Measurements from ENCODE around the gene PSME2. TPM values are rescaled to one million over a fixed set of nuclear protein-coding genes. Genes with fewer than 3 reads are reported as not detected.

Gene PSME2
- total and polyA plus RNA-seq, 2 of the 13 experiments (the other 11 are each of a cell fraction or from before 2014, with no cell fraction given), result 332 to 716 TPM

DNA sequence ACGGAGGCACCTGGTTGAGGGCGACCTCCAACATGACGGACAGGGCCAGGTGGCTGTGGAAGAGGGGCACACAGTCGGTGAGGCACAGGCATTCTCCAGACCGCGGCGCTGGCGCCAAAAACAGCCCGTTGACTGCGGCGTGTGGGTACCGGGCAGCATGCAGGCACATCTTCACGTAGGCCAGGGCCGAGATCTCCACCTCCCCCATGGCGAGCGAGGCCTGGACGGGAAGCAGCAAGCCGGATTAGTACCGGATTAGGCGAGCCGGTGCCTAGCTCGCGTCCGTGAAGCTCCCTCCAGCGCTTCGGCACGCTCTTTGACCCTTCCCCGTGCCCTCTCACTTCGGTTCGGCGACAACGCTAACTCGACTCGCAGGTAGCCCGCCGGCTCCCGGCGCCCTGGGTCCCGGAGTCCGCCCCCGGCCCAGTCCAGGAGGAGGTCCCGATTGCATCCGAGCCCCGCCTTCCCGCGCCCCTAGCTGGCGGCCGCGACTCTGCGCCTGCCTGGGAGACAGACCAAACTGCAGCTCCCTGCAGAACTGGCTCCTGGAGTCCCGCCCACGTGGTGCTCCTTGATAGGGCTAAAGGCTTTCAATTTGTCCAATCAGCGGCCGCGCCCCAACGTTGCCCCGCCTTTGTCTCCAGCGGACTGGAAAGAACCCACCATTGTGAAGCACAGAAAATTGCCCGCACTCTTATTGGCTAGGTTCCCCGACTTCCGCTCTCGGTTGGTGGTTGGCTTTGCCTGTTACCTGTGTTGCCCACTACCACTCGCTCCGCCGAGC is 5.1 kb downstream of the PSME2 start, which contains the start of gene EMC9 (continued):
- TF ChIP-seq ZNF124 (CRISPR knock-in tag; IDR thresholded peaks at IDR 0.05) (no peak), ZNF543 (CRISPR knock-in tag; IDR thresholded peaks at IDR 0.05) (peak; percentile 98), MTA3 (CRISPR knock-in tag; IDR thresholded peaks at IDR 0.05) (no peak), ZNF337 (CRISPR knock-in tag; IDR thresholded peaks at IDR 0.05; ENCODE audit: borderline replicate concordance, low read depth) (no peak; the same call in 1 of the 2 replicates), ELF4 (CRISPR knock-in tag; IDR thresholded peaks at IDR 0.05; ENCODE audit: borderline replicate concordance) (peak; percentile 77; the same call in 1 of the 2 replicates), HNRNPL (IDR thresholded peaks at IDR 0.05; ENCODE audit: low read depth, low read length) (peak; percentile 92), KDM5A (IDR thresholded peaks at IDR 0.05; ENCODE audit: borderline replicate concordance, low read length) (peak; percentile 90), ZNF263 (CRISPR knock-in tag; IDR thresholded peaks at IDR 0.05) (peak; percentile 9; the same call in 1 of the 2 replicates), ZNF720 (CRISPR knock-in tag; IDR thresholded peaks at IDR 0.05) (peak; percentile 14; the same call in 1 of the 2 replicates), HMG20B (CRISPR knock-in tag; conservative IDR thresholded peaks at IDR 0.05) (peak; percentile 81), ZKSCAN8 (CRISPR knock-in tag; IDR thresholded peaks at IDR 0.05; ENCODE audit: borderline replicate concordance) (peak; percentile 96), YEATS2 (CRISPR knock-in tag; IDR thresholded peaks at IDR 0.05; ENCODE audit: borderline replicate concordance) (peak; percentile 87), JARID2 (CRISPR knock-in tag; IDR thresholded peaks at IDR 0.05; ENCODE audit: insufficient replicate concordance) (no peak), SALL2 (CRISPR knock-in tag; IDR thresholded peaks at IDR 0.05) (peak; percentile 97), NR3C1 (CRISPR knock-in tag; IDR thresholded peaks at IDR 0.05) (no peak)
- TF ChIP-seq, protein P1, sequence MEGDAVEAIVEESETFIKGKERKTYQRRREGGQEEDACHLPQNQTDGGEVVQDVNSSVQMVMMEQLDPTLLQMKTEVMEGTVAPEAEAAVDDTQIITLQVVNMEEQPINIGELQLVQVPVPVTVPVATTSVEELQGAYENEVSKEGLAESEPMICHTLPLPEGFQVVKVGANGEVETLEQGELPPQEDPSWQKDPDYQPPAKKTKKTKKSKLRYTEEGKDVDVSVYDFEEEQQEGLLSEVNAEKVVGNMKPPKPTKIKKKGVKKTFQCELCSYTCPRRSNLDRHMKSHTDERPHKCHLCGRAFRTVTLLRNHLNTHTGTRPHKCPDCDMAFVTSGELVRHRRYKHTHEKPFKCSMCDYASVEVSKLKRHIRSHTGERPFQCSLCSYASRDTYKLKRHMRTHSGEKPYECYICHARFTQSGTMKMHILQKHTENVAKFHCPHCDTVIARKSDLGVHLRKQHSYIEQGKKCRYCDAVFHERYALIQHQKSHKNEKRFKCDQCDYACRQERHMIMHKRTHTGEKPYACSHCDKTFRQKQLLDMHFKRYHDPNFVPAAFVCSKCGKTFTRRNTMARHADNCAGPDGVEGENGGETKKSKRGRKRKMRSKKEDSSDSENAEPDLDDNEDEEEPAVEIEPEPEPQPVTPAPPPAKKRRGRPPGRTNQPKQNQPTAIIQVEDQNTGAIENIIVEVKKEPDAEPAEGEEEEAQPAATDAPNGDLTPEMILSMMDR (CRISPR knock-in tag; IDR thresholded peaks at IDR 0.05), result peak; percentile 53
- TF ChIP-seq, protein P2, sequence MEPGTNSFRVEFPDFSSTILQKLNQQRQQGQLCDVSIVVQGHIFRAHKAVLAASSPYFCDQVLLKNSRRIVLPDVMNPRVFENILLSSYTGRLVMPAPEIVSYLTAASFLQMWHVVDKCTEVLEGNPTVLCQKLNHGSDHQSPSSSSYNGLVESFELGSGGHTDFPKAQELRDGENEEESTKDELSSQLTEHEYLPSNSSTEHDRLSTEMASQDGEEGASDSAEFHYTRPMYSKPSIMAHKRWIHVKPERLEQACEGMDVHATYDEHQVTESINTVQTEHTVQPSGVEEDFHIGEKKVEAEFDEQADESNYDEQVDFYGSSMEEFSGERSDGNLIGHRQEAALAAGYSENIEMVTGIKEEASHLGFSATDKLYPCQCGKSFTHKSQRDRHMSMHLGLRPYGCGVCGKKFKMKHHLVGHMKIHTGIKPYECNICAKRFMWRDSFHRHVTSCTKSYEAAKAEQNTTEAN (CRISPR knock-in tag; conservative IDR thresholded peaks at IDR 0.05), result no peak
- TF ChIP-seq, protein P3, sequence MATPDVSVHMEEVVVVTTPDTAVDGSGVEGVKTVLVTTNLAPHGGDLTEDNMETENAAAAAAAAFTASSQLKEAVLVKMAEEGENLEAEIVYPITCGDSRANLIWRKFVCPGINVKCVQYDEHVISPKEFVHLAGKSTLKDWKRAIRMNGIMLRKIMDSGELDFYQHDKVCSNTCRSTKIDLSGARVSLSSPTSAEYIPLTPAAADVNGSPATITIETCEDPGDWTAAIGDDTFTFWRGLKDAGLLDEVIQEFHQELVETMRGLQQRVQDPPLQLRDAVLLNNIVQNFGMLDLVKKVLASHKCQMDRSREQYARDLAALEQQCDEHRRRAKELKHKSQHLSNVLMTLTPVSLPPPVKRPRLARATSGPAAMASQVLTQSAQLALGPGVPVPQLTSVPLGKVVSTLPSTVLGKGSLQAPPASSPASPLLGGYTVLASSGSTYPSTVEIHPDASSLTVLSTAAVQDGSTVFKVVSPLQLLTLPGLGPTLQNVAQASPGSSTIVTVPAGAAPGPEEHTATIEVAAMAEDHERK (CRISPR knock-in tag; IDR thresholded peaks at IDR 0.05; ENCODE audit: low read depth), result peak; percentile 73; the same call in 1 of the 2 replicates
- TF ChIP-seq, protein P4, sequence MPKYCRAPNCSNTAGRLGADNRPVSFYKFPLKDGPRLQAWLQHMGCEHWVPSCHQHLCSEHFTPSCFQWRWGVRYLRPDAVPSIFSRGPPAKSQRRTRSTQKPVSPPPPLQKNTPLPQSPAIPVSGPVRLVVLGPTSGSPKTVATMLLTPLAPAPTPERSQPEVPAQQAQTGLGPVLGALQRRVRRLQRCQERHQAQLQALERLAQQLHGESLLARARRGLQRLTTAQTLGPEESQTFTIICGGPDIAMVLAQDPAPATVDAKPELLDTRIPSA (CRISPR knock-in tag; IDR thresholded peaks at IDR 0.05; ENCODE audit: borderline replicate concordance), result no peak
- TF ChIP-seq, protein P5, sequence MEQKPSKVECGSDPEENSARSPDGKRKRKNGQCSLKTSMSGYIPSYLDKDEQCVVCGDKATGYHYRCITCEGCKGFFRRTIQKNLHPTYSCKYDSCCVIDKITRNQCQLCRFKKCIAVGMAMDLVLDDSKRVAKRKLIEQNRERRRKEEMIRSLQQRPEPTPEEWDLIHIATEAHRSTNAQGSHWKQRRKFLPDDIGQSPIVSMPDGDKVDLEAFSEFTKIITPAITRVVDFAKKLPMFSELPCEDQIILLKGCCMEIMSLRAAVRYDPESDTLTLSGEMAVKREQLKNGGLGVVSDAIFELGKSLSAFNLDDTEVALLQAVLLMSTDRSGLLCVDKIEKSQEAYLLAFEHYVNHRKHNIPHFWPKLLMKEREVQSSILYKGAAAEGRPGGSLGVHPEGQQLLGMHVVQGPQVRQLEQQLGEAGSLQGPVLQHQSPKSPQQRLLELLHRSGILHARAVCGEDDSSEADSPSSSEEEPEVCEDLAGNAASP (CRISPR knock-in tag; IDR thresholded peaks at IDR 0.05; ENCODE audit: borderline replicate concordance), result peak; percentile 87
- TF ChIP-seq, protein P6, sequence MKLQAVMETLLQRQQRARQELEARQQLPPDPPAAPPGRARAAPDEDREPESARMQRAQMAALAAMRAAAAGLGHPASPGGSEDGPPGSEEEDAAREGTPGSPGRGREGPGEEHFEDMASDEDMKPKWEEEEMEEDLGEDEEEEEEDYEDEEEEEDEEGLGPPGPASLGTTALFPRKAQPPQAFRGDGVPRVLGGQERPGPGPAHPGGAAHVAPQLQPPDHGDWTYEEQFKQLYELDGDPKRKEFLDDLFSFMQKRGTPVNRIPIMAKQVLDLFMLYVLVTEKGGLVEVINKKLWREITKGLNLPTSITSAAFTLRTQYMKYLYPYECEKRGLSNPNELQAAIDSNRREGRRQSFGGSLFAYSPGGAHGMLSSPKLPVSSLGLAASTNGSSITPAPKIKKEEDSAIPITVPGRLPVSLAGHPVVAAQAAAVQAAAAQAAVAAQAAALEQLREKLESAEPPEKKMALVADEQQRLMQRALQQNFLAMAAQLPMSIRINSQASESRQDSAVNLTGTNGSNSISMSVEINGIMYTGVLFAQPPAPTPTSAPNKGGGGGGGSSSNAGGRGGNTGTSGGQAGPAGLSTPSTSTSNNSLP (IDR thresholded peaks at IDR 0.05; ENCODE audit: low read depth, low read length), result no peak
